ENCODE results near the gene UTY. TPM values are rescaled to one million over a fixed set of nuclear protein-coding genes. Genes with fewer than 3 reads are reported as not detected.
"Not testable (repeated sequence)": the region's sequence is repeated elsewhere in the genome, so short reads cannot be mapped to it uniquely, and the experiment has no call there.

Gene UTY
- total RNA-seq, 2 experiments from 2014 or later = 25.9 to 26.0 TPM

- no peak for ATAC-seq
- ChIA-PET CTCF (no interaction called here), POLR2A (no interaction called here)
- no peaks in the 10 kb centered on the region for H3K27me3 Mint-ChIP-seq (ENCODE audit: low read depth)
- no peak for DNase-seq
- no peak overlapping the region for H3K27ac Mint-ChIP-seq
- peaks cover 40% of the 10 kb centered on the region for H3K36me3 Mint-ChIP-seq (ENCODE audit: low read depth)
- H3K4me3 Mint-ChIP-seq = no peak overlapping the region
- peaks cover 1% of the 10 kb centered on the region for H3K4me1 Mint-ChIP-seq (ENCODE audit: low read depth)
- H3K9me3 Mint-ChIP-seq (ENCODE audit: insufficient read depth) = no peaks in the 10 kb centered on the region
Observed at GRCh38 chrY:13338711-13339110, 141.1 kb downstream of the UTY start.

- no peaks in the 10 kb centered on the region for H3K27me3 Mint-ChIP-seq (ENCODE audit: low read depth)
- CTCF ChIA-PET = no interaction called here
- no peak for DNase-seq
- H3K27ac Mint-ChIP-seq = no peak overlapping the region
- POLR2A ChIA-PET = no interaction called here
- peaks cover 43% of the 10 kb centered on the region for H3K36me3 Mint-ChIP-seq (ENCODE audit: low read depth)
- H3K4me1 Mint-ChIP-seq (ENCODE audit: low read depth) = no peaks in the 10 kb centered on the region
- H3K9me3 Mint-ChIP-seq (ENCODE audit: insufficient read depth) = no peaks in the 10 kb centered on the region
- no peak for ATAC-seq
- no peak overlapping the region for H3K4me3 Mint-ChIP-seq
Observed at GRCh38 chrY:13337934-13338333, 141.9 kb downstream of the UTY start.

- CTCF ChIA-PET = interaction anchor here (4.8 kb wide), 1 partner anchor 10 kb away, joined by 19 read pairs; no protein-coding TSS in a partner anchor
- no peaks in the 10 kb centered on the region for H3K27me3 Mint-ChIP-seq (ENCODE audit: low read depth)
- DNase-seq (no peak), ATAC-seq (no peak)
- no peak overlapping the region for H3K4me3 Mint-ChIP-seq
- no peaks in the 10 kb centered on the region for H3K9me3 Mint-ChIP-seq (ENCODE audit: insufficient read depth)
- POLR2A ChIA-PET = no interaction called here
- no peak overlapping the region for H3K27ac Mint-ChIP-seq
- peaks cover 44% of the 10 kb centered on the region for H3K36me3 Mint-ChIP-seq (ENCODE audit: low read depth)
- peaks cover 10% of the 10 kb centered on the region for H3K4me1 Mint-ChIP-seq (ENCODE audit: low read depth)
Observed at GRCh38 chrY:13333791-13334190, 146.0 kb downstream of the UTY start.

DNA sequence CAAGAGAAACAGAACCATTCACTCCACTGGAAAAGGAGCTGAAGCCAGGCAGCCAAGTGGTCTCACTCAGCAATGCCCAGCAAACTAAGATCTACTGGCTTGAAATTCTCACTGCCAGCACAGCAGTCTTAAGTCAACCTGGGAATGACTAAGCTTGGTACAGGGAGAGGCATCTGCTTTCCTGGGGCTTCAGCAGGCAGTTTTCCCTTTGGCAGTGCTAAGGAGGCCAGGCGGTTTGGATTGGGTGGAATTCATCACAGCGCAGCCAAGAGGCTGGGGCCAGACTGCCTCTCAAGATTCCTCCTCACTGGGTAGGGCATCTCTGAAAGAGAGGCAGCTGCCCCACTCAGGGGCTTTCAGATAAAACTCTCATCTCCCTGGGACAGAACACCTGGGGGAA lies 149.2 kb downstream of the UTY start:
- ChIA-PET POLR2A (no interaction called here), CTCF (interaction anchor here (4.8 kb wide), 1 partner anchor 13 kb away, joined by 19 read pairs; no protein-coding TSS in a partner anchor)
- Mint-ChIP-seq H3K4me3 (no peak overlapping the region), H3K36me3 (ENCODE audit: low read depth) (peaks cover 48% of the 10 kb centered on the region), H3K9me3 (ENCODE audit: insufficient read depth) (no peaks in the 10 kb centered on the region), H3K27me3 (ENCODE audit: low read depth) (no peaks in the 10 kb centered on the region), H3K4me1 (ENCODE audit: low read depth) (peaks cover 10% of the 10 kb centered on the region), H3K27ac (no peak overlapping the region)
- no peak for ATAC-seq
- no peak for DNase-seq

GRCh38 chrY:13312966-13313365 lies 166.9 kb downstream of the UTY start:
- H3K4me3 Mint-ChIP-seq = no peak overlapping the region
- POLR2A ChIA-PET = no interaction called here
- no peaks in the 10 kb centered on the region for H3K27me3 Mint-ChIP-seq (ENCODE audit: low read depth)
- peaks cover 49% of the 10 kb centered on the region for H3K36me3 Mint-ChIP-seq (ENCODE audit: low read depth)
- H3K27ac Mint-ChIP-seq = no peak overlapping the region
- H3K9me3 Mint-ChIP-seq (ENCODE audit: insufficient read depth) = peaks cover 4% of the 10 kb centered on the region
- ATAC-seq (no peak), DNase-seq (no peak)
- CTCF ChIA-PET = no interaction called here
- H3K4me1 Mint-ChIP-seq (ENCODE audit: low read depth) = peaks cover 7% of the 10 kb centered on the region

DNA sequence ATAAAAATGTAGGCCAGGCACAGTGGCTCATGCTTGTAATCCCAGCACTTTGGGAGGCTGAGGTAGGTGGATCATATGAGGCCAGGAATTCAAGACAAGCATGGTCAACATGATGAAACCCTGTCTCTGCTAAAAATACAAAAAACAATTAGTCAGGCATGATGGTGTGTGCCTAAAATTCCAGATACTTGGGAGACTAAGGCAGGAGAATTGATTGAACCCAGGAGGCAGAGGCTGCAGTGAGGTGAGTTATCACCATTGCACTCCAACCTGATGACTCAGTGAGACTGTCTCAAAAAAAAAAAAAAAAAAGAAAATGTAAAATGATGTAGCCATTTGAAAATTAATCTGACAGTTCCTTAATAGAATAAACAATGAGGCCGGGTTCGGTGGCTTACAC lies 171.9 kb downstream of the UTY start:
- Mint-ChIP-seq H3K4me1 (ENCODE audit: low read depth) (peaks cover 26% of the 10 kb centered on the region), H3K36me3 (ENCODE audit: low read depth) (peaks cover 55% of the 10 kb centered on the region), H3K9me3 (ENCODE audit: insufficient read depth) (peaks cover 4% of the 10 kb centered on the region), H3K4me3 (no peak overlapping the region), H3K27me3 (ENCODE audit: low read depth) (no peaks in the 10 kb centered on the region), H3K27ac (no peak overlapping the region)
- ATAC-seq (no peak), DNase-seq (no peak)
- ChIA-PET POLR2A (no interaction called here), CTCF (no interaction called here)

DNA sequence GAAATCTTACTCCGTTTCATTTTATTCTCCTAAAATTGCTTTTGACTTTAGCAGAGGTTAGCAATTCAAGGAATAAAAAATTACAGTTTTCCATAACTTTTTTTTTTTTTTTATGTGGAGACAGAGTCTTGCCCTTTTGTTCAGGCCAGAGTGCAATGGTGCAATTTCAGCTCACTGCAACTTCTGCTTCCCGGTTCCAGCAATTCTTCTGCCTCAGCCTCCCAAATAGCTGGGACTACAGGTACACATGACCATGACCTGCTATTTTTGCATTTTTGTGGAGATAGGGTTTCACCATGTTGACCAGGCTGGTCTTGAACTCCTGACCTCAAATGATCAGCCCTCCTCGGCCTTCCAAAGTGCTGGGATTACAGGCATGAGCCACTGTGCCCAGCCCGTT lies 179.0 kb downstream of the UTY start:
- Mint-ChIP-seq H3K36me3 (ENCODE audit: low read depth) (peaks cover 37% of the 10 kb centered on the region), H3K27me3 (ENCODE audit: low read depth) (no peaks in the 10 kb centered on the region), H3K9me3 (ENCODE audit: insufficient read depth) (no peaks in the 10 kb centered on the region), H3K4me3 (no peak overlapping the region), H3K4me1 (ENCODE audit: low read depth) (peaks cover 16% of the 10 kb centered on the region), H3K27ac (no peak overlapping the region)
- no peak for ATAC-seq
- DNase-seq = no peak
- ChIA-PET POLR2A (no interaction called here), CTCF (no interaction called here)

DNA sequence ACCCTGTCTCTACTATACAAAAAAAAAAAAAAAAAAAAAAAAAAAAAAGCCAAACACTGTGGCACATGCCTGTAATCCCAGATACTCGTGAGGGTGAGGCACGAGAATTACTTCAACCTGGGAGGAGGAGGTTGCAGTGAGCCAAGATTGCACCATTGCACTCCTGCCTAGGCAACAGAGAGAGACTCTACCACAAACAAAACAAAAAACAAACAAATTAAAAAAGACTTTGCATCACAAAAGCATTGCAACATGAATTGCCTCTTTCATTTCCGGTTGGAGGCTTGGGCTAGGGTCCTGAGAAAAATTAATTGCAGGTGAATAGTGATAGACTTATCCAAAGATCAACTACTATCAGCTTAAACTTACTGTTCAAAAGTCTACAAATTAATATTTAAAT lies 180.4 kb downstream of the UTY start:
- ATAC-seq (no peak), DNase-seq (no peak)
- H3K4me1 Mint-ChIP-seq (ENCODE audit: low read depth) = peaks cover 10% of the 10 kb centered on the region
- no peaks in the 10 kb centered on the region for H3K27me3 Mint-ChIP-seq (ENCODE audit: low read depth)
- ChIA-PET CTCF (no interaction called here), POLR2A (no interaction called here)
- H3K4me3 Mint-ChIP-seq = no peak overlapping the region
- no peaks in the 10 kb centered on the region for H3K9me3 Mint-ChIP-seq (ENCODE audit: insufficient read depth)
- H3K36me3 Mint-ChIP-seq (ENCODE audit: low read depth) = peaks cover 39% of the 10 kb centered on the region
- H3K27ac Mint-ChIP-seq = no peak overlapping the region

DNA sequence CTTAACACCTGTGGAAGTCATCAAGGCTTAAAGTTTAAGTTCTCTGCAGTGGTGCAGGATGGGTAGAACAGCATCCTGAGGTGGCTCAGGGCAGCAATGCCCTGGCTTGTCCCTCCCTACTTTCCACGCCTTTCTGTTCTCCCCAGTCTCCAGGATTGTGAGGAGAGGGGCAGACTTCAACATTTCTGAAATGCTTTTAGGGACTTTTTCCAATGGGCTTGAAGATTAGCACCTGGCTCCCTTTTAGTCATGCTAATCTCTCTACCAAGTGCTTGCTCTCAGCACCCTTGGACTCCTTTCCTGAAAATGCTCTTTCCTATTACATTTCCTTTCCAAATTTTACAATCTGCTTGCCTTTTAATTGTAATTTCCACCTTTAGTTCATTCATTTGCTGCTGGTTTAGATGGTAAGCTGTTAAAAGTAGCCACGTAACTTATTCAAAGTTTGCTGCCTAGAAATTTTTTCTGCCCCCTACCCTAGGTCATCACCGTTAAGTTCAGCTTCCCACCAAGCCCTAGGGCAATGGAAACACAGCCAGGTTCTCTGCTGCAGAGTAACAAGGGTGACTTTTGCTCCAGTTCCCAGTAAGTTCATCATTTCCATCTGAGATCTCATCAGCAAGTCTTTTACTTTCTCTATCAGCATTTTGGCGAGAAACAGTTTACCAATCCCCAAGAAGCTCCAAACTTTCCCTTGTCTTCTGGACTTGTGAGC lies 183.5 kb downstream of the UTY start:
- H3K36me3 Mint-ChIP-seq (ENCODE audit: low read depth) = peaks cover 43% of the 10 kb centered on the region
- CTCF ChIA-PET = no interaction called here

GRCh38 chrY:13295026-13295425 lies 184.8 kb downstream of the UTY start:
- POLR2A ChIA-PET = no interaction called here
- no peaks in the 10 kb centered on the region for H3K27me3 Mint-ChIP-seq (ENCODE audit: low read depth)
- DNase-seq (no peak), ATAC-seq (no peak)
- H3K9me3 Mint-ChIP-seq (ENCODE audit: insufficient read depth) = no peaks in the 10 kb centered on the region
- peaks cover 53% of the 10 kb centered on the region for H3K36me3 Mint-ChIP-seq (ENCODE audit: low read depth)
- no peaks in the 10 kb centered on the region for H3K4me1 Mint-ChIP-seq (ENCODE audit: low read depth)
- no peak overlapping the region for H3K4me3 Mint-ChIP-seq
- CTCF ChIA-PET = no interaction called here
- no peak overlapping the region for H3K27ac Mint-ChIP-seq

More for the DNA sequence above, 183.5 kb downstream of the UTY start:
- H3K9me3 Mint-ChIP-seq (ENCODE audit: insufficient read depth) = no peaks in the 10 kb centered on the region
- no peaks in the 10 kb centered on the region for H3K27me3 Mint-ChIP-seq (ENCODE audit: low read depth)
- POLR2A ChIA-PET = no interaction called here
- no peak overlapping the region for H3K27ac Mint-ChIP-seq
- no peak for DNase-seq
- no peak overlapping the region for H3K4me3 Mint-ChIP-seq
- ATAC-seq = no peak
- no peaks in the 10 kb centered on the region for H3K4me1 Mint-ChIP-seq (ENCODE audit: low read depth)

DNA sequence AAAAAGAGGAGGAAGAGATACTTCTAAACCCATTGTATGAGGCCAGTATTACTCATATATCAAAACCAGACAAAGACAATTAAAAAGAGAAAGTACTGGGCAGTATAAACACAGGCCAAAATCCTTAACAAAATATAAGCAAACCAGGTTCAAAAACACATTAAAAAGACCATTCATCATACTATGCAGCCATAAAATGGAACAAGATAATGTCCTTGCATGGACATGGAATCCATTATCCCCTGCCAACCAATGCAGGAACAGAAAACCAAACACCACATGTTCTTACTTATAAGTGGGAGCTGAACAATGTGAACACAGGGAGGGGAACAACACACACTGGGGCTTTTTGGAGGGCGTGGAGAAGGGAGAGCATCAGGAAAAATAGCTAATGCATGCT lies 188.6 kb downstream of the UTY start:
- H3K36me3 Mint-ChIP-seq (ENCODE audit: low read depth) = peaks cover 71% of the 10 kb centered on the region

GRCh38 chrY:13282151-13283054 lies 197.4 kb downstream of the UTY start:
- peaks cover 41% of the 10 kb centered on the region for H3K36me3 Mint-ChIP-seq (ENCODE audit: low read depth)
- H3K4me1 Mint-ChIP-seq (ENCODE audit: low read depth); H3K27ac Mint-ChIP-seq; ATAC-seq; CTCF ChIA-PET; H3K9me3 Mint-ChIP-seq (ENCODE audit: insufficient read depth); DNase-seq; H3K4me3 Mint-ChIP-seq; POLR2A ChIA-PET; H3K27me3 Mint-ChIP-seq (ENCODE audit: low read depth): not testable (repeated sequence)

More for the DNA sequence above, 188.6 kb downstream of the UTY start:
- DNase-seq = no peak
- no peak overlapping the region for H3K27ac Mint-ChIP-seq
- no peaks in the 10 kb centered on the region for H3K9me3 Mint-ChIP-seq (ENCODE audit: insufficient read depth)
- H3K27me3 Mint-ChIP-seq (ENCODE audit: low read depth) = no peaks in the 10 kb centered on the region
- no peak overlapping the region for H3K4me3 Mint-ChIP-seq
- ATAC-seq = no peak
- POLR2A ChIA-PET = no interaction called here
- no peaks in the 10 kb centered on the region for H3K4me1 Mint-ChIP-seq (ENCODE audit: low read depth)
- CTCF ChIA-PET = no interaction called here
